HG03175 (cell line): ENCODE measurements around the gene HBS1L.
A peak's percentile ranks its signal among the peaks of the same experiment; 100 is the strongest.

Source experiments
- ATAC-seq: cut with Tn5 transposase; IDR thresholded peaks from one replicate; pipeline ENCODE4 v1.9.1; 2021; ENCODE audit warnings: mild to moderate bottlenecking, moderate library complexity; ENCODE audit not compliant: unreplicated experiment

HBS1L gene

DNA sequence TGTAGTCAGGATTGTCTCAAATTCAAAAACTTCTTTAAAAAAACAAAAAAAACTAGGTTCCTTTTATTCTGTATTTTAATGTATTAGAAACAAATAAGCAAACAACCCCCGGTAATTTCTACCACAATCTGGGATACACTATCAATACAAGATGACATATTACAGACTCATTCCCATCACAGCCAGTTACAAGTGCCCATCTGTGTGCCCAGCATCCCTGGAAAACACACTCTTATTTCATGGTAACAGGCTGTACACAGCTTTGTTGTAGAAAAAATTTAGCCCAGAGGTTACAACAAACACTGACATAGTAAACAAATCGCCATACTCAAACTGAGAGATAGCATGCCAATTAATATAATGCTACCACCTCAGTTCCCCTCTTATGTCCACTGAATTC, 16.3 kb downstream of the HBS1L start:
- no peak for ATAC-seq

DNA sequence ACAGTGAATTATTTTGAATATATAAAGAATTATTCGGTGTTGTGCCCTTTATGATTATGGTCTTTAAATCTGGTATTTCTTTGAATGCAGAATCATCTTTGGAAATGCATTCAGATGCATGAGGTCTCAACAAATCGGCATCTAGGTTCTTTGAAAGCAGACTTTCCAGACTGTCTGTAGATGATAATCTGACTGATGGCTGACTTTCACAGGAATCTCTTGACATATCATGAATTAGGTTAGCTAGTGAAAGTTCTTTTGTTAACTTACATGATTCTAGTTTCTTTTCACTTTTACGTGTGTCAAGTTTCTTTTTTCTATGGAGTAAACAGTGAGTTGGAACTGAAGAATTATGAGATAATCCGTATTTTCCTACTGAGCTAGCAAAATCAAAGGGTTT, 17.1 kb downstream of the HBS1L start:
- ATAC-seq = no peak

DNA sequence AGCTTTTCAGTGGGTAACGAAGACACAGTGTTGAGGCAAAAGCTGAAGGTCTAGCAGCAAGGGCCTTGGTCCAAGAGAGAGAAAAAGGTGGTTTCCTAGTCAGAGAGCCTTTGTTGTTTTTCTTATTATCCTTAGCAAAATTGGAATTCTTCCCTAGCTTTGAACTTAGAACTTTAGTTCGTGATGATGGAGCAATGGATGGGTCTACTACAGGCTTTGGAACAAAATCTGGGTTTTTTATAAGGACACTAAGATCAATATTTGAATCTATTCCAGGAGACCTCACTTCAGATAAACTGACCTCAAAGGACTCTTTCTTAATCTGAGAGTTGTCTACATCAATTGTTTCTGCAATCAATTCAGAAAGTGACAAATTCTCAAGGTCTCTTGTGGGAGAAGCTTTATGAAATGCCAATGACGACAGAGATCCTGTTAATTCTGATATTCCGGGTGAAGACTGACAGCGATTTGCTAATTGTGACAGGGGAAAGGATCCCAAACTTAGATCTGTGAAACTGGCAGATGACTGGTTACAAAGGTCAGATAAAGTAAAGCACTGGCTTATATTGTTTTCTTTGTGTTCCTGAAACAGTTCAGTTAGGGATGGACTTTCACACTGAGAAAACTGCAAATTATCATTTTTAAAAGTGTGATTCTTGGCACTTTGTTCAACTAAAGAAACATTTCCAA, 17.7 kb downstream of the HBS1L start:
- no peak for ATAC-seq

GRCh38 chr6:135033238-135033637, 21.4 kb downstream of the HBS1L start:
- no peak for ATAC-seq

GRCh38 chr6:135030532-135031178, 24.0 kb downstream of the HBS1L start:
- ATAC-seq = no peak

DNA sequence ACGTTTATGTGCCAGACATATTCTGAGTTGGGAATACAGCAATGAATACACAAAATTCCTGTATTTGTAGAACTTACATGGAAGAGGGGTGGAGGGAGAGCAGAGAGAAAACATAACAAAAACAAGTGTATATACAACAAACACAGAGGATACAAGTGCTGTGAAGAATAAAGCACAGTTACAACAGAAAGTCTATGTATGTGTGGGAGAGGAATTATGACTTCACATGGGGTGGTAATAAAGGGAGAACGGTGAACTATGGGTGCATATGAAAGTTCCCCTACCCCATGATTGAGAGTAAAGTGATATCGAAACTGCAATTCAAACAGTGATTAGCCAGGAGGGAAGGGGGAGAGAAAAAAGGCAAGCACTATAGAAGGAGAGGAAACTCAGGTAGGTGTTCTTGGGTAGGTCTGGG, 24.6 kb downstream of the HBS1L start:
- peak; percentile 95 for ATAC-seq

GRCh38 chr6:135025775-135026174, 28.8 kb downstream of the HBS1L start:
- ATAC-seq = no peak

DNA sequence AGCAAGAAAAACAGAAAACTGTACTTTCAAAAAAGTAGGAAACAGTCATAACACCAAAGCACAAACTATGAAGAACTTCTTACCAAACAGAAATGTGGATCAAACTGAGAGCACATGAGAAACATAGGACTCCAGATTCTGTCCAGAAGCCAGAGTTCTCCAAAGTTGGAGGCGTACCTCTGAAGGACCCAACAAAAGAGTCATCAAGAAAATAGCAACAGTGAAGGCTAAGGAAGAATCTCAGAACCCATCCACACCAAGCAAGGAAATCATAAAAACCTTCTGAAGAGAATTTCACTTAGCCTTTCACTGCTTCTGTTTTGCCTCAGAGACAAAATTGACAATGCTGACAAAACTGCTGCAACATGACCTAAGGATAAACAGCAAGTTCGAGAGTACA, 29.4 kb downstream of the HBS1L start:
- no peak for ATAC-seq

DNA sequence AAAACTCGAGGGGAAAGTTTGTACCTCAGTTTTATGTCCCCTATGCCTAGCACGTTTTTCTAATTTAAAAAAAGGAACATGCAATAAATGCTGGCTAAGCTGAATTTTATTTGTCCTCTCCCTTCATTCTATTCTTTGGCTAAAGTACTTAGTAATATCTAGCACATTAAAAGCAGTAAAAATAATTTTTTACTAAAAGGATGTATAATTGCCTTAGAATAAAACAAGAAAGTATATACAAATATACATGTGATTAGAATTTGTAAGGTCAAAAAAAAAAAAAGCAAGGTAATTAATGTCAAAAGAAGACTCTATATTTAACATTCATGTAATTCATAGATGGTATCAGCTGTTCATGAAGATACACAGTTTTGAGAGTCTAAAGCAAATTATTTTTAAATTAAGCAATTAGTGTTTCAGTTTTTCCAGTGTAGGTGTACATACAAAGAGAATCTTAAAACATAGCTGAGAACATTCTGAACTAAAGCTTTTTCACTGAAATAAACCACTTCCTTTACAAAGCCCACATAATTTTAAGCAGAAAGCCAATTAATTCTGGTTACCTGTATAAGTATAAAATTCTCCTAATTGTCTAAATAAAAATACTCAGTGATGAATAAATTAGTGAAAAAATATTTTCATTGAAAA, 32.4 kb downstream of the HBS1L start:
- ATAC-seq = no peak

GRCh38 chr6:135021310-135022049, 33.1 kb downstream of the HBS1L start:
- ATAC-seq = peak; percentile 63

GRCh38 chr6:135018941-135019340, 35.7 kb downstream of the HBS1L start:
- ATAC-seq = no peak

GRCh38 chr6:135018052-135018451, 36.6 kb downstream of the HBS1L start:
- ATAC-seq = no peak

DNA sequence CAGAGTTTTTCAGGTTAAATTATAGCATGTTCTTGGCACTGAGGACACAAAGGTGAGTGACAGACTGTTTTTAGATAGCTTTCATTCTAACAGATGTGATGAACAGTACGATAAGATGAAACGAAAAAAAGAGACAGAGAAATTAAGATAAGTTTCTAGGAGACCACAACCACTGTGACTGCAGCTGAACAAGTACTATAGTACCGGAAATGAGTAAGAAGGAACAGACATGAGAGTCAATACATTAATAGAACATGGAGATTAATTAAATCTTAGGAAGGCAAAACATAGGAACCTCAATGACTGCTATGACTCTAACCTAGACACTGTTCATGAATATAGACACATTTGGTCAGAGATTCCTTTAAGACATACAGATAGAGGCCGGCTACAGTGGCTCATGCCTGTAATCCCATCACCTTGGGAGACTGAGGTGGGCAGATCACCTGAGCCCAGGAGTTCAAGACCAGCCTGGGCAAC, 40.2 kb downstream of the HBS1L start:
- peak; percentile 88 for ATAC-seq

GRCh38 chr6:135013211-135013610, 41.4 kb downstream of the HBS1L start:
- no peak for ATAC-seq

DNA sequence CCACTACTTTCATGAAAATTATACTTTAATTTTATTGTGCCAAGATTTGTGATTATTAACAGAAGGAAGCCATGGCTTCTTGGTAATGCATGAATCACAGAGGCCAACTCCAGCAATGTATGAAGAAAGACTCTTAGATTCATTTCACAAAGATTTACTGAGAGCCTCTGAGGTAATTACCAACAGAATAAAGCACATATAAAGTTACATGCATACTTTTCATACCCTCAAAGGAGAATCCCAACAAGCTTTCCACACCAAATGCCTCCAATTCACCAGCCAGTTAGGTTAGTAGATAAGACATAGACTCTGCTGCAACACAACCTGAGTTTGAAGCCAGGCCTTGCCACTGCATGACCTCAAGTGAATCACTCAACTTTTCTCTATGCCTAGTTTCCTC, 41.9 kb downstream of the HBS1L start:
- ATAC-seq = no peak

DNA sequence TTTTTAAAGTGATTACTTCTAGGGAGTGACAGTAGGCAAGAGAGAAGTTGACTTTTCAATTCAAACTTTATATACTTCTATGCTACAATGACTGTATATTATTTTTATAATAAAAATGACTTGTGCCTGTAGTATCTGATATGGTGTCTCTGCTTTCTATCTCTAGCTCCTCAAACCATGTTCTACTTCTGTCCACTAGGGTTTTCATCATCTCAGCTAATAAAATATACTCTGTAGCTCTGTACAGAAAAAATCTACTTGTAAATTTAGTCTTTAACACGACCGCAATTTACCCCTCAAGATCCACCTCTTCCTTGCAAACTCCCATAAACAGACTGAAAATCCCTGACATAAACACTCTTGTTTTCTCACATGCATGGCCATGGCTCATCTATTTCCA, 42.3 kb downstream of the HBS1L start:
- no peak for ATAC-seq

DNA sequence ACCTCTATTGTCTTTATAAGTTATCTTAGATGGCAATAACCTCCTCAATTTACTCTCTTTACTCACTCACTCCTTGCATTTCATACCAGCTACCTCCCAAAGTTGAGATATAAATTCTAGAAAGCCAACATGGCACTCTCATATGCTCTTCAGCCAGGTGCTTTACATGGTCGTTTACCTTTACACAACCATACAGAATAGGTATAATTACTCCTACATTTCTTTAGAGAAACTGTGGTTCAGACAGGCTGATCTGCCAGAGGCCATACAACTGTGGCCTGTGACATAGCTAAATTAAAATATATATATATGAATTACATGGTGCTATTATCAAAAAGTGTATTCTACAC, 45.7 kb downstream of the HBS1L start:
- no peak for ATAC-seq

DNA sequence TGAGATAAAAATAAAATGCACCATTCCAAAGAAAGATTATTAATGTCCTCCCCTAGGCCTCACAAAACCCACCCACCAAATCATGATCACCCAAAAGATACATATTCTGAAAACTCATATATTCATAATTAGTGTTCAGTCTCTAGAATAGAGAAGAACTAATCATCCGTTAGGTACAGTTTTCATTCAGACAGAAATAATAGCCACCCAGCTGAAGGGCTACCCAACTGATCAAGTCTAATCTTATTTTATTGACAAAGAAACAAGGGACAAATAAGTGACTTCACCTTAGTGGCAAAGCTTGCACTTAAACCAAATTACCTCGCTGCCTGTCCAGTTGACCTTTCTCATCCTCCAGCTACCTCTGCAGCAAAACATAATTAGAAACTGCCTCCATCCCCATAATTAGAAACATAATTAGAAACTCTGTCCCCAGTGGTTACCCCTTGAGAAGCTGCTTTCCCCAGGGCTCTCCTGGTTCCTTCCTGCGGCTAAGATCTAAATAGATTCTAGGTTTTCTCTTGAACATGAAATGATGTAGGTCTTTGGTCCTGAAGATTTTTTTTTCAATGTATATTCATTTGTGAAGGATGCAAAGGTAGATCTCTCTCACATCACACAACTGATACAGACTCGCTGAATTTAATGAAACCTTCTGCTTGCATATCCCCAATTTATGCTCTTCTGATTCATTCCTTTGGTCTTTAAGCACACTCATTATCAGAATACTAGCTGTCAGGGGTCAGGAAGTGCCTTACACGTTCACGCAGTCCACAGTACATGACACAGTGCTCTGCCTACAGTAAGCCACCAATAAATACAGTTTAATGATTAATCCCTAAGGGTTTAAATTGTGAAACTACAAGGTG, 46.3 kb downstream of the HBS1L start:
- peak; percentile 94 for ATAC-seq

DNA sequence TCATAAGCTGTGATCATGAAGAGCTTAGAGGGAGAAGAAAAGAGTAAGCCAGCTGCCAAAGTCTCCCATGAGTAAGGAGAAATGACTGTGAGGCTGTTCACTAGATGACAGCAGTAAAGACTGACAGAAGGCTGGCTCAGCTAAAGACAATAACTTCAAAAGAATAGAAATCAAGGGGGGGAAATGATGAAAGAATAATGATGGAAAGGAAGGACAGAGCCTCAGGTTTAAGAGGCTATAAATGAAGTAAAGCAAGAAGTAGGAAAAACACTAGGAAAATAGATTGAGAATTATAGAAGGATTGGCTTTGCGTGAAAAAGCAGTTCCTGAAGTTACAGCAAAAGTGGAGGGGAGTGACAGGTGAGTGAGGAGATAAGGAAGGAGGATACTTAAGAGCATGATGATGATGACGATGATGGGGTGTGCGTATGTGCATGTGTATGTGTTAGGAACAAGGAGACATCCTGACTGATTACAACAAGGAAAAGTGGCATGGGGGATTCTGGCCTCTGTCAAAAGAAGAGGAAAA, 48.2 kb downstream of the HBS1L start:
- no peak for ATAC-seq

DNA sequence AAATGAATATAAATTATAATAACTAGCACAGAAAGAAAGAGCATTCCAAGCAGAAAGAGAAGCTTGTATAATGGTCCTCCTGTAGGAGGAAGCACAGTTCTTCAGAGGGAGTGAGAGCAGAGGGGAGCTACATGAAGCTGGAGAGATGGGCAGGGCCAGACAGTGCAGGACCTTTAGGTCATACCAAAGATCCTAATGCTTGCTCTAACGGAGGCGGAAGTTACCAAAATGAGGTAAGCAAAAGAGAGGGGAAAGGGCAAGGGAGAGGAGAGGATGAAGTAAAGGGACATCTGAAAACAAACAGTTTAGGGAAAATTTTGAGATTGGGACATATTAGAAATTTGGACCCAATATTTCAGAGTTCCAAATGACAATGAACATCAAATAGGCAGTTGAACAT, 50.2 kb downstream of the HBS1L start:
- no peak for ATAC-seq
